Large intestine (tissue), 3 donors: Measurements from ENCODE around the gene UPF2. TPM values are rescaled to one million over a fixed set of nuclear protein-coding genes. Genes with fewer than 3 reads are reported as not detected.

Experiments
- DNase-seq, 2 donors: peaks; one replicate each; pipeline versions ENCODE4 v3.0.0 to v3.0.0-alpha.2; 2013
- H3K27ac ChIP-seq: one replicate; pipeline ENCODE4 v1.5.1; 2013; ENCODE audit warnings: low read length
- H3K27me3 ChIP-seq: 2 replicates; pipeline ENCODE4 v1.6.1; 2013; ENCODE audit warnings: low read length; ENCODE audit not compliant: control insufficient read depth, insufficient read depth
- H3K36me3 ChIP-seq: 2 replicates; pipeline ENCODE4 v1.6.1; 2013; ENCODE audit warnings: low read length; ENCODE audit not compliant: control insufficient read depth, insufficient read depth
- H3K4me1 ChIP-seq: one replicate; pipeline ENCODE4 v1.6.1; 2013; ENCODE audit warnings: low read length; ENCODE audit not compliant: control insufficient read depth, insufficient read depth
- H3K4me3 ChIP-seq: one replicate; pipeline ENCODE4 v1.5.1; 2013; ENCODE audit warnings: low read length
- H3K9me3 ChIP-seq: one replicate; pipeline ENCODE4 v1.6.1; 2013; ENCODE audit warnings: mild to moderate bottlenecking, low read depth, low read length, moderate library complexity; ENCODE audit not compliant: control insufficient read depth
- WGBS: methylation state at CpG from one replicate; pipeline ENCODE4 v1.1.5; 2013; ENCODE audit warnings: low lambda C conversion rate; ENCODE audit not compliant: insufficient coverage; 5-methylcytosine and 5-hydroxymethylcytosine counted together
- polyA plus RNA-seq: library from polyadenylated mRNA; unstranded; fragments of 120-200 nt; gene quantifications from one replicate; pipeline ENCODE4 v1.2.1, GENCODE V29; 2013

The UPF2 gene
- polyA plus RNA-seq, 1 donor, result 20.9 TPM

DNA sequence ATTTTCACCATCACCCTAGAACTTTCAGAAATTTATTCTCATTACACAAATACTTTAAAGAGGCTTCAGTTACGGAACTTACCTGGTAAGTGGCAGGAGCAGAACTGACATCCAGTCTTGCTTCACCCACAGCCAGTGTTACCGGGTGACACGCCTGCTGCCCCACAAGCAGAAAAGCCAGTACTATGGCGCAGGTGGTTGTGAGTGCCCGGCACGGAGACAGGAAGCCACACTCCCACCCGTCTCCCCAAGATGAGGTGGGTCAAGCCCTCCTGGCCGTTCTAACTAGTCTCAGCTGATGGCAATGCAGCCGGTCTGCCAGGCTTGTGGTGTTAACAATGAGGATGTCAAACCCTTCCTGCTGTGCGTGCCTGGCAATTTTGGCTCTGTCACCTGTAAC, 132.5 kb downstream of the UPF2 start:
- no peak overlapping the region for H3K27ac ChIP-seq
- DNase-seq, result no peak
- WGBS, result no CpG with 5 or more reads among the region's 10 CpGs

DNA sequence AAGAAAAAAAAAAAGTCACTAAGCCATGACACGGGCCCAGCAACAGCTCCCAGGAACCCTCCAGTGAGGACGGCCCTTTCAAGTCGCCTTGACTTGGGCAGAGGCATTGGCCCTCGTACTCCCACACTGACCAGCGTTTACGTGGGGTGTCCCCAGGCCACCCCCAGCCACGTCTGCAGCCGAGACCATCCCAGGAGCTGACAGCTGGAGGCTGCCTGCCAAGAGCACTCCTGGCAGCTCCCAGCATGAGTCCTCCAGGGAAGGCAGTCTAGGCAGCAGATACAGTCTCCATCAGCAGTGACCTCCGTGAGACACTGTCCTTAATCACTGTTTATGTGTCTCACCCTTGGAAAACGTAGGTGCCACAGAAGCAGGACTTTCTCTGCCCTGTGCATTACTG, 133.0 kb downstream of the UPF2 start:
- Histone ChIP-seq H3K4me1 (no peaks in the 10 kb centered on the region), H3K4me3 (no peak overlapping the region), H3K9me3 (no peaks in the 10 kb centered on the region), H3K36me3 (no peaks in the 10 kb centered on the region), H3K27me3 (no peaks in the 10 kb centered on the region), H3K27ac (no peak overlapping the region)
- no CpG with 5 or more reads among the region's 10 CpGs for WGBS
- no peak for DNase-seq

More for the DNA sequence above, 132.5 kb downstream of the UPF2 start:
- H3K27me3 ChIP-seq, result no peaks in the 10 kb centered on the region
- H3K4me1 ChIP-seq, result no peaks in the 10 kb centered on the region
- no peak overlapping the region for H3K4me3 ChIP-seq
- H3K9me3 ChIP-seq, result no peaks in the 10 kb centered on the region
- H3K36me3 ChIP-seq, result no peaks in the 10 kb centered on the region

- no peak overlapping the region for H3K4me3 ChIP-seq
- no peak overlapping the region for H3K27ac ChIP-seq
- WGBS, result no CpG with 5 or more reads among the region's 11 CpGs
- no peaks in the 10 kb centered on the region for H3K27me3 ChIP-seq
- no peaks in the 10 kb centered on the region for H3K36me3 ChIP-seq
- no peaks in the 10 kb centered on the region for H3K9me3 ChIP-seq
- no peak for DNase-seq
- H3K4me1 ChIP-seq, result no peaks in the 10 kb centered on the region
Observed at GRCh38 chr10:11908991-11909390, 133.6 kb downstream of the UPF2 start.

GRCh38 chr10:11908536-11908935, 134.1 kb downstream of the UPF2 start:
- DNase-seq, result no peak
- H3K4me3 ChIP-seq, result no peak overlapping the region
- no peak overlapping the region for H3K27ac ChIP-seq
- H3K27me3 ChIP-seq, result no peaks in the 10 kb centered on the region
- no peaks in the 10 kb centered on the region for H3K9me3 ChIP-seq
- H3K36me3 ChIP-seq, result no peaks in the 10 kb centered on the region
- no CpG with 5 or more reads among the region's 10 CpGs for WGBS
- H3K4me1 ChIP-seq, result no peaks in the 10 kb centered on the region

GRCh38 chr10:11907914-11908313, 134.7 kb downstream of the UPF2 start:
- Histone ChIP-seq H3K27me3 (no peaks in the 10 kb centered on the region), H3K9me3 (no peaks in the 10 kb centered on the region), H3K36me3 (no peaks in the 10 kb centered on the region), H3K27ac (no peak overlapping the region), H3K4me3 (no peak overlapping the region), H3K4me1 (no peaks in the 10 kb centered on the region)
- no peak for DNase-seq
- no CpG with 5 or more reads among the region's 18 CpGs for WGBS

DNA sequence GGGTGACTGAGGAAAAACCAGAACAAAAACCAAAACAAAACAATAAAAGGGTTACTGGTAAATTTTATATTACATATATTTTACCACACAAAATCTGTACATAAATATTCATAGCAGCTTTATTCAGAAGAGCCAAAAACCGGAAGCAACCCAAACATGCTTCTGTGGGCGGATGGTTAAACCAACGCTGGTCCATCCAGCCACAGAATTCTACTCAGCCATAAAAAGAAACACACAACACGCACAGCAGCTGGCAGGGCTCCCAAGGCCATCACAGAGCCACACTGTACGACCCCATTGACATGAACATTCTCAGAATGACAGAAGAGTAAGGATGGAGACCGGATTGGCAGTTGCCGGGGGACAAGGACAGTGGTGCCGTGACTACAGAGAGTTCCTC, 135.9 kb downstream of the UPF2 start:
- Histone ChIP-seq H3K9me3 (no peaks in the 10 kb centered on the region), H3K4me1 (no peaks in the 10 kb centered on the region), H3K27ac (no peak overlapping the region), H3K4me3 (no peak overlapping the region), H3K27me3 (no peaks in the 10 kb centered on the region), H3K36me3 (no peaks in the 10 kb centered on the region)
- no CpG with 5 or more reads among the region's 8 CpGs for WGBS
- no peak for DNase-seq

DNA sequence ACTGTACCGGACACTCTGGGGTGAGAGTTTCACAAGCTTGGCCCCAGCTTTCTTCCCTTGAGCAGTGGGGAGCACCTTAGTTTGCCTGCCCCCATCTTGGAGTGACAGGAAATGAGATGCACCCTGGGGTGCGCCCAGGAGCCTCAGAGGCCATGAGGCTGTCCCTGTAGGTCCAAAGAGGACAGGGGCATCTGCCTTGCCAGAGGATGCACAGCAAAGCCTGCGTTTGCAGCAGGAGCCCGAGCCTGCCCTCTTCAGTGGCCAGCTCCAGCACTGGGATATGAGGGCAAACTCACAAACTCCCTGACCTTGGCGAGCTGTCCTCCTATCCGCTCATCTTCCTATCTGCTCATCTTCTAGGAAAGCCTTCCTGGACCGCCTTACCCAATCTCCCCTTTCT, 140.0 kb downstream of the UPF2 start:
- Histone ChIP-seq H3K4me3 (no peak overlapping the region), H3K27me3 (no peaks in the 10 kb centered on the region), H3K36me3 (no peaks in the 10 kb centered on the region), H3K27ac (no peak overlapping the region), H3K9me3 (no peaks in the 10 kb centered on the region), H3K4me1 (no peaks in the 10 kb centered on the region)
- WGBS, result 93% methylated on average over 3 of the region's 7 CpGs
- DNase-seq, result no peak

GRCh38 chr10:11901833-11902475, 140.7 kb downstream of the UPF2 start:
- DNase-seq, result no peak
- H3K4me1 ChIP-seq, result no peaks in the 10 kb centered on the region
- no peaks in the 10 kb centered on the region for H3K9me3 ChIP-seq
- 83% methylated on average over 2 of the region's 23 CpGs for WGBS
- H3K36me3 ChIP-seq, result no peaks in the 10 kb centered on the region
- H3K4me3 ChIP-seq, result no peak overlapping the region
- no peaks in the 10 kb centered on the region for H3K27me3 ChIP-seq
- H3K27ac ChIP-seq, result no peak overlapping the region

DNA sequence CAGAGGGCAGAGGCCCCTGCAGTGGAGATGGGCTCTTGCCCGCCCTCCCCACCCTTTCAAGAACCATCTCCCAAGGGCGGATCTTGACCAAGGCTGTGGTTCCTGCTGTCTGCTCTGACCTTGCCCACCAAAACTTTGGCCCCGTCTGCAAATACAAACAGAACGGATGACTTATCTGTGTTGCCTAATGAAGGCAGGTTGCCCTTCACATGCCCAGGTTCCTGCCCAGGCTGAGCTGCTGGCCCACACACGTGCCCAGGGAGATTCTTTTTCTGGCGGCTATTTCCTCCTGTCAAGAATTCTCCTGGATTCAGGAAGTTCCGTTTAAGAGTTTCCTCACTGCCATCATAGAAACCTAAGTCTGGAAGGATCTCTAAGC, 141.2 kb downstream of the UPF2 start:
- H3K4me1 ChIP-seq, result no peaks in the 10 kb centered on the region
- H3K27ac ChIP-seq, result no peak overlapping the region
- 100% methylated on average over 1 of the region's 7 CpGs for WGBS
- no peak overlapping the region for H3K4me3 ChIP-seq
- DNase-seq, result no peak
- H3K27me3 ChIP-seq, result no peaks in the 10 kb centered on the region
- no peaks in the 10 kb centered on the region for H3K36me3 ChIP-seq
- no peaks in the 10 kb centered on the region for H3K9me3 ChIP-seq

DNA sequence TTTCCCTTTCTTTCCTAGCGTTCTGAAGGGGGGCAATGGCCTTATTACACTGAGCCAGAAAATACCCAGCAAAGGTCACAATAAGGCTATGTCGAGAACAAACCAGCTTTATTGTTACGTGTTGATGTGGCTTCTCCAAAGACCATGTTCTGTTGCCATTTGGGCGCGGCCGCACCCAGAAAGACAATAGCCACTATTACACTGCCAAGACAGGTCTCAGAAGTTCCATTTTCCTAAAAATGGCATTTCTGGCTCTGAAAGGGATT, 141.6 kb downstream of the UPF2 start:
- no peak for DNase-seq
- Histone ChIP-seq H3K36me3 (no peaks in the 10 kb centered on the region), H3K27ac (no peak overlapping the region), H3K4me3 (no peak overlapping the region), H3K9me3 (no peaks in the 10 kb centered on the region), H3K4me1 (no peaks in the 10 kb centered on the region), H3K27me3 (no peaks in the 10 kb centered on the region)
- no CpG with 5 or more reads among the region's 6 CpGs for WGBS

DNA sequence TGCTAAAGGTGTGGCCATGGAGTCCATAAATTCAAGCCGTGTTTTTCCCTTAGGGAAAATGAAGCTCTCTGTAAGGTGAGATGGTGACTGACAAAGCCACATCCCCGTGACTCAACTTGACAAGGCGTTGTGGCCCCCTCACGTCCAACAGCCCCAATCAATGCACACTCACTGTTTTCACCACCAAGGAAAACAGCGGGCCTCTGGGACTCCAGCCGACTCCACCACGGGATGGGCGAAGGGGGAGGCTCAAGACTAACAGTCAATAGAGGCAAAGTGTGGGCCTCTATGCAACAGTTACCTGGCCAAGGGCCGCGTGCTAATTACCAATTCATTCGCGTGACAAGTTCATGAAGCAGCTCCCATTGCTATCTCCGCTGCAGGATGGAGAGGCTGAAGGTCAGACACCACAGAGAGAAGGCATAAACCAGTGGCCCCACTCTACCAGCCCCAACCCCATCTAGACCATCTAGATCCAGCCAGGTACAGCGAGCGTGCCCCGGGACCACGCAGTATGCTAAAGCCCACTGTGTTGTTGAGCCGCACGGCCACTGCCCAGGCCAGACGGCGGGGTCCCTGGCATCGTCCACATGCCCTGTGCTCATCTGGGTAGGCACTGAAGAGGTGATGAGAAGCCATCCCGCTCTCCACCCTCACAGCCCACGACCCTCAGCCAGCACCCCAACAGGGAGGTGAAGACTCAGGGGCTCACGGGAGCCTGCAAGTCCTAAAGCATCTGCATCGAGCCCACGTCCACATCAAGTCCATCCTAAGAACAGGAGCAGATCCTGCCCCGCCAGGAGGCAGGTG, 143.3 kb downstream of the UPF2 start:
- DNase-seq, result no peak
- no peaks in the 10 kb centered on the region for H3K9me3 ChIP-seq
- H3K27me3 ChIP-seq, result no peaks in the 10 kb centered on the region
- no peak overlapping the region for H3K27ac ChIP-seq
- H3K36me3 ChIP-seq, result no peaks in the 10 kb centered on the region
- WGBS, result no CpG with 5 or more reads among the region's 28 CpGs
- no peaks in the 10 kb centered on the region for H3K4me1 ChIP-seq
- H3K4me3 ChIP-seq, result no peak overlapping the region
